ENCODE measurements around the gene MSH2. TPM values are rescaled to one million over a fixed set of nuclear protein-coding genes. Genes with fewer than 3 reads are reported as not detected.
"Not testable (repeated sequence)": the region's sequence is repeated elsewhere in the genome, so short reads cannot be mapped to it uniquely, and the experiment has no call there.

The MSH2 gene
- 10 to 100 TPM; 45.9 to 58.0 TPM for total RNA-seq

DNA sequence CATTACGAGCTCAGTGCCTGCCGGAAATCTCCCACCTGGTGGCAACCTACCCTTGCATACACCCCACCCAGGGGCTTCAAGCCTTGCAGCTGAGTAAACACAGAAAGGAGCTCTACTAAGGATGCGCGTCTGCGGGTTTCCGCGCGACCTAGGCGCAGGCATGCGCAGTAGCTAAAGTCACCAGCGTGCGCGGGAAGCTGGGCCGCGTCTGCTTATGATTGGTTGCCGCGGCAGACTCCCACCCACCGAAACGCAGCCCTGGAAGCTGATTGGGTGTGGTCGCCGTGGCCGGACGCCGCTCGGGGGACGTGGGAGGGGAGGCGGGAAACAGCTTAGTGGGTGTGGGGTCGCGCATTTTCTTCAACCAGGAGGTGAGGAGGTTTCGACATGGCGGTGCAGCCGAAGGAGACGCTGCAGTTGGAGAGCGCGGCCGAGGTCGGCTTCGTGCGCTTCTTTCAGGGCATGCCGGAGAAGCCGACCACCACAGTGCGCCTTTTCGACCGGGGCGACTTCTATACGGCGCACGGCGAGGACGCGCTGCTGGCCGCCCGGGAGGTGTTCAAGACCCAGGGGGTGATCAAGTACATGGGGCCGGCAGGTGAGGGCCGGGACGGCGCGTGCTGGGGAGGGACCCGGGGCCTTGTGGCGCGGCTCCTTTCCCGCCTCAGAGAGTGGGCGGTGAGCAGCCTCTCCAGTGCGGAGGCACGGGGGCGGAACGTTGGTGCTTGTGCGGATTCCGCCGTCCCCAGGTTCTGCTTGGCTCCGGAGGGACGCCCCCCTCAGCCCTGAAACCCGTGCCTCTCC, at the start of gene MSH2:
Gene MSH2 (plus strand): TSS at position 352 of the 804 bp plus-strand sequence. CDS start 36 bp downstream, at position 388.
- Mint-ChIP-seq H3K9me3 (no peaks in the 10 kb centered on the region), H3K36me3 (ENCODE audit: low read depth) (peaks cover 44% of the 10 kb centered on the region), H3K4me3 (peak within 1 kb of the TSS; percentile 89), H3K27me3 (no peaks in the 10 kb centered on the region), H3K4me1 (peaks cover 24% of the 10 kb centered on the region), H3K27ac (peak within 1 kb of the TSS; percentile 88)
- ATAC-seq (replicated peaks): peak; percentile 95

DNA sequence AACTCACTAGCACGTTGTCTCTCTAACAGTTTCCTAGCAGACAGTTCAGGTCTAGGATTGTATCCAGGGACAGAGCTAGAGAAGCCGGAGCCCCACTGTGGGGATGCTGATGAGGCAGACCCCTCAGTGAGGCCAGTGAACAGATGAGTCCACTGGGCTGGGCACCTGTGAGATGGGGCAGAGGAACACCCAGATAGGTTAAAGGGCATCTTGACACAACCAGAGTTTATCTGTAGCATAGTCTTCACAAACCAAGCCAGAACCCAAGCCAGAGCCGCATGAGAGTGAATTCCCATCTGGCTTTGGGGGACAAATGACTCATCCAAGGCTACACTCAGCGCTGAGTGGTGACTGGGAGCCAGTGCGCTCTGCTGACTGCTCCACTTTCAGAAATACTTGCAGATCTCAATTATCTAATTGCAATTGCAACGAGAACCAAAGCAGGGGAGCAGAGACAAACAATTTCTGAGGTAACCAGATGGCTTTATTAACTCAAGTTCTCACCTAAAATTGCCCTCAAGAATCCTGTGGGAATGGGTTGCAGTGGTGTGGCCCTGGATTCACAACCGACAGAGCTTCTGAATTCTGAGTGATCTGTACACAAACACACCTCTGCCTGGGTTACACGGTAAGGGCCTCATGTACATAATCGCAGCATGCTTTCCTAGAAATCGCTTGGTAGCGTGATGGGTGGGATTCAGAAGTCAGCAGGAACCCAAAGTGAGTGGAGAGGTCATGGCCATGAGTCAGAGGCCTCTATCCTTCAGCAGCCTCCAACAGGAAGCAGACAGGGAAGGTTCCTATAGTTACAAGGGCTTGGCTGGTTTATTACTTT, 48.7 kb upstream of the MSH2 start:
- Mint-ChIP-seq H3K27me3 (peaks cover under 1% of the 10 kb centered on the region), H3K4me1 (no peaks in the 10 kb centered on the region), H3K36me3 (ENCODE audit: low read depth) (no peaks in the 10 kb centered on the region), H3K4me3 (no peak overlapping the region), H3K27ac (no peak overlapping the region), H3K9me3 (no peaks in the 10 kb centered on the region)
- ATAC-seq (replicated peaks): no peak

DNA sequence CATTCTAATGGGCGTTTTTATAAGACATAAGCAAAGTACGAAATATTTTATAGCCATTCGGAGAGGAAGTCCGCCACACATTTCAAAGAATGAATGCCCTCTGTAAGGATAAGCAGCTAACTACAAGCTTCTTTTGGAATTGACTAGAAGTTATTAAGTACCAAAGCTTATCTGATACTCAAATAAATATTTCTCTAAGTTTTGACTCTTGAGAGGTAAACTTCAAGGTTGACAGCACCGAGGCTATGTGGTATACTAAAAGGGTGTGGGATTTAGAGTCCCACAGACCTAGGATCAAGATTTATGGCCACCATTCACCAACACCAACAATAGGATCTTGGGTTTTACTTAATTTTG, 48.1 kb upstream of the MSH2 start:
- no peak for ATAC-seq (replicated peaks)
- Mint-ChIP-seq H3K9me3 (no peaks in the 10 kb centered on the region), H3K36me3 (ENCODE audit: low read depth) (no peaks in the 10 kb centered on the region), H3K27me3 (peaks cover 4% of the 10 kb centered on the region), H3K27ac (no peak overlapping the region), H3K4me1 (no peaks in the 10 kb centered on the region), H3K4me3 (no peak overlapping the region)

DNA sequence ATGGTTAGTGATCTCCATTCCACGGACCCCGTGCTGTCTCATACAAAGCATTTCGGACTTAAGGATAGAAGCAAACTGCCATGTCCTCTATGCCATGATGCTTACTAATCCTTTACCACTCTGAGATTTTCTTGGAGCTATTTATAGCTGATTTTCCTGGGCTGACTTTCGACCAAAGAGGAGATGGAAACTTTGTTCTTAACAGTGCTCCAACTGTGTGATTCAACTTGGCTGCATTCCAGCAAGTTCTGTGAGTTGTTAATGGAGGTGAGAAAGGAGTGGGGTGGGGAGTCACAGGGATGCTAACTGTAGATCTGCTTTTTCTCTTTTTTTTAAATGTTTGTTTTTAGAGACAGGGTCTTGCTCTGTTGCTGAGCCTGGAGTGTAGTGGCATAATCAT, 45.5 kb upstream of the MSH2 start:
- Mint-ChIP-seq H3K4me1 (no peaks in the 10 kb centered on the region), H3K27ac (no peak overlapping the region), H3K9me3 (no peaks in the 10 kb centered on the region), H3K27me3 (peaks cover 4% of the 10 kb centered on the region), H3K36me3 (ENCODE audit: low read depth) (no peaks in the 10 kb centered on the region), H3K4me3 (no peak overlapping the region)
- no peak for ATAC-seq (replicated peaks)

DNA sequence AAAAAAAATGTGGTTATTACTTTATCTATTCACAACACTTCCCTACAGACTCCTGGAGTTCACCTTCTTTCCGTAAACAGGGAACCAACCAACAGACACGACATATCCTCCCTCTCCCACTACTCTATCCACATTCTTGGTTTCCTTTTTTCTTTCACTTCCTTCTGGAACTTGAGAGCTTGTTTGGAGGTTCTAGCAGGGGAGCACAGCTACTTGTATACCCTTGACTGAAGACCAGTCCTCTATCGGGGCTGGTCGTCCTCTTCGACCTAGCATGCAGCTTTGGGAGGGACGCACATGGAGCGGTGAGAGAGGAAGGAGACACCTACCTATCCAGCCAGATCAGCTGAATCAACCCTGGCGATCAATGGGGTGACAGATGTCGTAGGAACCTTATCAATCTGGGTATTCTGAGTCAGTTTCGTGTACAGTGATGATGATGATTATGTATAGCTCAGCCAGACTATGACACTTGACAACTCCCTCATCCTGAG, 43.5 kb upstream of the MSH2 start:
- Mint-ChIP-seq H3K4me1 (no peaks in the 10 kb centered on the region), H3K4me3 (no peak overlapping the region), H3K27me3 (peaks cover 4% of the 10 kb centered on the region), H3K9me3 (no peaks in the 10 kb centered on the region), H3K36me3 (ENCODE audit: low read depth) (no peaks in the 10 kb centered on the region), H3K27ac (no peak overlapping the region)
- ATAC-seq (replicated peaks): peak; percentile 46

DNA sequence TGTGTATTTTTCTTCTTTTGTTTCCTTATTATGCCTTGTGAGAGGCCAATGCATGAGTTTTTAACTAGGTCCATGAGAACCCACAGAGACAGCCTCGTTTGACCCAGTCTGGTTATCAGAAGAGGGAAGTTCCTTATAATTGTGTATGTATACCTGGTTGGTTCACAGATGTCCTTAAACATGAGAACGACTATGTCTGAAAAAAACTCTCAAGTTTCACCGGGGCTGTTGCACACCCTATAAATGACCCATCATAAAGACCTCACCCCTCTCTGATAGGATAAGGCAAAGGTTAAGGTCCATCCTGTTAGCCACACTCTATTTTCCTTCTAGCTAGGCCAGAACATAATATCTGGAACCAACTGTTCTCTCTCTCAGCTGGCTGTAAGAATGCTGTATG, 42.7 kb upstream of the MSH2 start:
- H3K27ac Mint-ChIP-seq: no peak overlapping the region
- no peaks in the 10 kb centered on the region for H3K4me1 Mint-ChIP-seq
- H3K27me3 Mint-ChIP-seq: peaks cover 4% of the 10 kb centered on the region
- ATAC-seq (replicated peaks): no peak
- H3K9me3 Mint-ChIP-seq: no peaks in the 10 kb centered on the region
- H3K36me3 Mint-ChIP-seq (ENCODE audit: low read depth): no peaks in the 10 kb centered on the region
- H3K4me3 Mint-ChIP-seq: no peak overlapping the region

DNA sequence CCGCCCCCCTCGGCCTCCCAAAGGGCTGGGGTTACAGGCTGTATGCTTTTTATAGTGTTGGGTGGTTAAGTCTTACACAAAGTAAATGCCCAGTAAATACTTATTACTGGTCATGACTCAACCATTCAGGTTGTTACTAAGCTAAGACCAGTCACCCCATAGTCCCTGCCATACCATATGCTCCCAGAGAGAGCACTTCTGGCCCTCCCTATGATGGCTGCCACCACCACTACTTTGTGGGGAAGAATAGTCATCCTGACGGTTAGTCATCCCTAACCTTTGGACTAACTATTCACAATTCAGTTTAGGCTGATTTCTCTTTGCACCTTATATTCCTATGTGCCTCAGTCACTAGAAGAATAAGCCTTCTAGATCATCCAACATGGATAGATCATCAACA, 42.0 kb upstream of the MSH2 start:
- no peaks in the 10 kb centered on the region for H3K36me3 Mint-ChIP-seq (ENCODE audit: low read depth)
- peaks cover 4% of the 10 kb centered on the region for H3K27me3 Mint-ChIP-seq
- H3K9me3 Mint-ChIP-seq: no peaks in the 10 kb centered on the region
- H3K27ac Mint-ChIP-seq: no peak overlapping the region
- H3K4me3 Mint-ChIP-seq: no peak overlapping the region
- ATAC-seq (replicated peaks): peak; percentile 91
- H3K4me1 Mint-ChIP-seq: no peaks in the 10 kb centered on the region

GRCh38 chr2:47361505-47362229, 41.3 kb upstream of the MSH2 start:
- not testable (repeated sequence) for H3K27ac Mint-ChIP-seq; H3K4me1 Mint-ChIP-seq; H3K4me3 Mint-ChIP-seq; ATAC-seq (replicated peaks); H3K9me3 Mint-ChIP-seq; H3K36me3 Mint-ChIP-seq (ENCODE audit: low read depth); H3K27me3 Mint-ChIP-seq

GRCh38 chr2:47373747-47374146, 29.2 kb upstream of the MSH2 start:
- Mint-ChIP-seq H3K4me1 (no peaks in the 10 kb centered on the region), H3K36me3 (ENCODE audit: low read depth) (no peaks in the 10 kb centered on the region)

GRCh38 chr2:47375307-47375706, 27.6 kb upstream of the MSH2 start:
- Mint-ChIP-seq H3K27me3 (peaks cover 13% of the 10 kb centered on the region), H3K4me1 (no peaks in the 10 kb centered on the region), H3K9me3 (no peaks in the 10 kb centered on the region), H3K36me3 (ENCODE audit: low read depth) (no peaks in the 10 kb centered on the region), H3K27ac (no peak overlapping the region), H3K4me3 (no peak overlapping the region)
- ATAC-seq (replicated peaks): no peak

More at GRCh38 chr2:47373747-47374146, 29.2 kb upstream of the MSH2 start:
- no peak overlapping the region for H3K27ac Mint-ChIP-seq
- peaks cover 14% of the 10 kb centered on the region for H3K27me3 Mint-ChIP-seq
- H3K9me3 Mint-ChIP-seq: no peaks in the 10 kb centered on the region
- no peak overlapping the region for H3K4me3 Mint-ChIP-seq
- ATAC-seq (replicated peaks): no peak

GRCh38 chr2:47379384-47379783, 23.6 kb upstream of the MSH2 start:
- Mint-ChIP-seq H3K9me3 (no peaks in the 10 kb centered on the region), H3K27ac (no peak overlapping the region), H3K27me3 (peaks cover 3% of the 10 kb centered on the region), H3K36me3 (ENCODE audit: low read depth) (no peaks in the 10 kb centered on the region), H3K4me3 (no peak overlapping the region), H3K4me1 (no peaks in the 10 kb centered on the region)
- ATAC-seq (replicated peaks): no peak

- Mint-ChIP-seq H3K4me3 (no peak overlapping the region), H3K36me3 (ENCODE audit: low read depth) (no peaks in the 10 kb centered on the region), H3K27me3 (peaks cover 3% of the 10 kb centered on the region), H3K27ac (no peak overlapping the region), H3K4me1 (no peaks in the 10 kb centered on the region), H3K9me3 (no peaks in the 10 kb centered on the region)
- no peak for ATAC-seq (replicated peaks)
Measured at GRCh38 chr2:47381408-47381807, 21.5 kb upstream of the MSH2 start.

- no peaks in the 10 kb centered on the region for H3K4me1 Mint-ChIP-seq
- no peak overlapping the region for H3K4me3 Mint-ChIP-seq
- peaks cover 18% of the 10 kb centered on the region for H3K27me3 Mint-ChIP-seq
- H3K9me3 Mint-ChIP-seq: no peaks in the 10 kb centered on the region
- ATAC-seq (replicated peaks): peak; percentile 29
- H3K27ac Mint-ChIP-seq: no peak overlapping the region
- H3K36me3 Mint-ChIP-seq (ENCODE audit: low read depth): no peaks in the 10 kb centered on the region
Measured at GRCh38 chr2:47386551-47386950, 16.4 kb upstream of the MSH2 start.

DNA sequence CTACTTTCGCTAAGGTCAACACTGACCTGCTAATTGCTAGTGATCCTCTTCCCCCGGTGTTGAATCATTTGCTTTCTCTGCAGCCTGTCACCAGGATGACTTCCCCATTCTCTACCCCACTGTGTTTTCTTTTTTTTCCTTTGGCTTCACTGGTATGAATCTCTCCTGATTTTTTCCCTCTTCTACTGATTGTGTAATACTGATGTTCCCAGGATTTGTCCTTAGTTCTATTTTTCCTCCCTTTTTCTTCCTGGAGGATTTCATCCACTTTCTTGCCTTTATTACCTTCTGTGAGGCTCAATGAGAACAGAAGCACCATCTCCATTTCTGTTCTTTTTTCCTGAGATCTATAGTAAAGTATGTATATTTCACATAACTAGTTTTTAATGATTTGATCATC, 14.1 kb upstream of the MSH2 start:
- no peak overlapping the region for H3K4me3 Mint-ChIP-seq
- no peak overlapping the region for H3K27ac Mint-ChIP-seq
- no peaks in the 10 kb centered on the region for H3K36me3 Mint-ChIP-seq (ENCODE audit: low read depth)
- ATAC-seq (replicated peaks): no peak
- H3K27me3 Mint-ChIP-seq: peaks cover 18% of the 10 kb centered on the region
- no peaks in the 10 kb centered on the region for H3K4me1 Mint-ChIP-seq
- no peaks in the 10 kb centered on the region for H3K9me3 Mint-ChIP-seq
